ENCODE measurements around the gene AATK. TPM values are rescaled to one million over a fixed set of nuclear protein-coding genes. Genes with fewer than 3 reads are reported as not detected.

AATK gene
- total RNA-seq, 2 experiments from 2014 or later: 0.25 to 0.82 TPM

DNA sequence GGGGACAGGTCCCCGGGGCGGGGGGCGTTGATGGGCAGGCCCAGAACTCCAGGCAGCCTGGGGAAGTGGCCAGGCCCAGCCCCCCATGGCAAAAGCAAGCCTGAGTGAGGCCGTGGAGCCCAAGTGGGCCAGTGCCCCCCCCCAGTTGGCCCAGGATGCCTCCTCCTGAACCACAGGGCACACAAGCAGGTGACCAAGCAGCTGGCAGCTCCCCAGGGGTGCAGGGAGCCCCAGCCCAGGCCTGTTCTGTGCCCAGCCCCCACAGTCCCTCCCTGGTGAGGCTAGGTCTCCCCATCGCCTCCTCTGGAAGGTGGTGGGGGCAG is 38.9 kb downstream of the AATK start:
- Mint-ChIP-seq H3K36me3 (ENCODE audit: low read depth) (no peaks in the 10 kb centered on the region), H3K27ac (no peak overlapping the region), H3K9me3 (no peaks in the 10 kb centered on the region), H3K4me3 (no peak overlapping the region), H3K4me1 (ENCODE audit: low read depth) (no peaks in the 10 kb centered on the region), H3K27me3 (no peaks in the 10 kb centered on the region)
- no peak for DNase-seq
- Histone ChIP-seq H3K4me3 (ENCODE audit: low read length) (no peak overlapping the region), H3K36me3 (ENCODE audit: insufficient read depth, low read length) (no peaks in the 10 kb centered on the region), H3K27ac (ENCODE audit: low read depth in 1 of 2, low read length in 2 of 2) (no peak overlapping the region), H3K9me3 (ENCODE audit: control insufficient read depth in 1 of 2, insufficient read depth in 1 of 2, low read length in 2 of 2) (no peaks in the 10 kb centered on the region), H3K27me3 (ENCODE audit: control insufficient read depth in 1 of 2, insufficient read depth in 2 of 2, low read length in 2 of 2) (no peaks in the 10 kb centered on the region), H3K4me1 (ENCODE audit: insufficient read depth, low read length) (no peaks in the 10 kb centered on the region)
- intact Hi-C loops (cut with DNase I, micrococcal nuclease): no loop called here
- ChIA-PET POLR2A (no interaction called here), CTCF (no interaction called here)
- no peak for TF ChIP-seq CTCF (IDR thresholded peaks at IDR 0.05)
- no peak for ATAC-seq (ENCODE audit: poor library complexity)

GRCh38 chr17:81126281-81127132 is 39.5 kb downstream of the AATK start:
- H3K27me3 ChIP-seq (ENCODE audit: control insufficient read depth in 1 of 2, insufficient read depth in 2 of 2, low read length in 2 of 2): no peaks in the 10 kb centered on the region
- H3K27ac ChIP-seq (ENCODE audit: low read depth in 1 of 2, low read length in 2 of 2): no peak overlapping the region
- ATAC-seq (ENCODE audit: poor library complexity): no peak
- no peak for DNase-seq
- no peaks in the 10 kb centered on the region for H3K36me3 ChIP-seq (ENCODE audit: insufficient read depth, low read length)
- Mint-ChIP-seq H3K36me3 (ENCODE audit: low read depth) (no peaks in the 10 kb centered on the region), H3K4me1 (ENCODE audit: low read depth) (no peaks in the 10 kb centered on the region), H3K27me3 (no peaks in the 10 kb centered on the region), H3K4me3 (no peak overlapping the region), H3K9me3 (no peaks in the 10 kb centered on the region), H3K27ac (no peak overlapping the region)
- ChIA-PET POLR2A (no interaction called here), CTCF (no interaction called here)
- no peaks in the 10 kb centered on the region for H3K4me1 ChIP-seq (ENCODE audit: insufficient read depth, low read length)
- no peaks in the 10 kb centered on the region for H3K9me3 ChIP-seq (ENCODE audit: control insufficient read depth in 1 of 2, insufficient read depth in 1 of 2, low read length in 2 of 2)
- intact Hi-C loops (cut with DNase I, micrococcal nuclease): no loop called here
- H3K4me3 ChIP-seq (ENCODE audit: low read length): no peak overlapping the region
- TF ChIP-seq CTCF (IDR thresholded peaks at IDR 0.05): no peak

DNA sequence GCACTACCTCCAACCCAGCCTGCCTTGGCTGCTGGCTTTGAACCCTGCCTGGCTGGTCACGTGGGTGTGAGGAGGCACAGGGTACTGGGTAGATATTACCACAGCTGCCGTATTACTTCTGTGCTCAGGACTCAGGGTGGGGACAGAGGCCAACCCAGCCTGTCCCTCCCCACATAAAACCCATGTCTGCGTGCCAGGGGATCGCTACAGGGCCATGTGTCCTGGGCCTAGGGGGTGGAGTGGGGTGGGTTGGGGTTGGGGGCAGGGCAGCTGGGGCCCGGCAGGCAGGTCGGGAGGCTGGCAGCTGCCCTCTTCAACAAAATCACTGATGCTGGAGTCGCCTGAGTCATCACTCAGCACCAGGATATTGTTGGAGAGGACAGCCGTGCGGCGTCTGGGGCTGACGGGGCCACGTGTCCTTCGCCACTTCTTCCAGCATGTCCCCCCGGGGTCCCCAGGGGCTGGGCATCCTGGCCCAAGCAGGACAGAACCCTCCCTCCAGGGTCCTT is 40.4 kb downstream of the AATK start:
- DNase-seq (no peak), ATAC-seq (ENCODE audit: poor library complexity) (no peak)
- Mint-ChIP-seq H3K4me3 (no peak overlapping the region), H3K27me3 (no peaks in the 10 kb centered on the region), H3K27ac (no peak overlapping the region), H3K36me3 (ENCODE audit: low read depth) (no peaks in the 10 kb centered on the region), H3K9me3 (no peaks in the 10 kb centered on the region), H3K4me1 (ENCODE audit: low read depth) (no peaks in the 10 kb centered on the region)
- Histone ChIP-seq H3K4me1 (ENCODE audit: insufficient read depth, low read length) (no peaks in the 10 kb centered on the region), H3K4me3 (ENCODE audit: low read length) (no peak overlapping the region), H3K27ac (ENCODE audit: low read depth in 1 of 2, low read length in 2 of 2) (no peak overlapping the region), H3K27me3 (ENCODE audit: control insufficient read depth in 1 of 2, insufficient read depth in 2 of 2, low read length in 2 of 2) (no peaks in the 10 kb centered on the region), H3K36me3 (ENCODE audit: insufficient read depth, low read length) (no peaks in the 10 kb centered on the region), H3K9me3 (ENCODE audit: control insufficient read depth in 1 of 2, insufficient read depth in 1 of 2, low read length in 2 of 2) (no peaks in the 10 kb centered on the region)
- intact Hi-C loops (cut with DNase I, micrococcal nuclease): no loop called here
- TF ChIP-seq CTCF (IDR thresholded peaks at IDR 0.05): no peak
- ChIA-PET POLR2A (no interaction called here), CTCF (interaction anchor here (0.8 kb wide), 1 partner anchor 24 kb away, joined by 3 read pairs; no protein-coding TSS in a partner anchor)
